Suprapubic skin (tissue), 3 donors: ENCODE data around the gene TARBP1.

Source experiments
- EP300 ChIP-seq: sonication (generic); formaldehyde crosslinking; IDR thresholded peaks from one replicate; pipeline ENCODE4 v1.6.1; 2017; ENCODE audit warnings: antibody characterized with exemption
- TF ChIP-seq, protein P1 (sequence below), 2 donors: fragments of 200-600 bp in 1 of 2; fragments of 450-650 bp in 1 of 2; sonication (generic) in 1 of 2; IDR thresholded peaks; one replicate each; pipeline ENCODE4 v1.5.1; 2016 to 2019; ENCODE audit warnings: antibody characterized with exemption in 2 of 2, mild to moderate bottlenecking in 1 of 2, moderate library complexity in 1 of 2

DNA sequence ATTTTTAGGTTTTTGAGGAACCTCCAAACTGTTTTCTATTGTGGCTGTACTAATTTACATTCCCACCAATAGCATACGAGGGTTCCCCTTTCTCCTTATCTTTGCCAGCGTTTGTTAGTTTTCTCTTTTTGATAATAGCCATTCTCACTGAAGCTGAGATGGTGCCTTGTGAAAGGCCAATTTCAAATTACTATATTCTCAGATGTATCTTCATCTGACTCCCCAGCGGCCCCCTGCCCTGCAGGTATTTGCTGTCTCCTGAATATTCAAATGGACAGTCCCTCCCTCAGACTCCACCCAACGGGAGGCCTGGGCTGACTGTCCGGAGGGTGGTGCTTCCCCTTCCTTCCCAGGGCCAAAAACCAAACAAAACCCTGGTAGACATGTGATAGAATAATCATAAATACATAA, 33.5 kb upstream of the TARBP1 start:
- TF ChIP-seq, protein P1, sequence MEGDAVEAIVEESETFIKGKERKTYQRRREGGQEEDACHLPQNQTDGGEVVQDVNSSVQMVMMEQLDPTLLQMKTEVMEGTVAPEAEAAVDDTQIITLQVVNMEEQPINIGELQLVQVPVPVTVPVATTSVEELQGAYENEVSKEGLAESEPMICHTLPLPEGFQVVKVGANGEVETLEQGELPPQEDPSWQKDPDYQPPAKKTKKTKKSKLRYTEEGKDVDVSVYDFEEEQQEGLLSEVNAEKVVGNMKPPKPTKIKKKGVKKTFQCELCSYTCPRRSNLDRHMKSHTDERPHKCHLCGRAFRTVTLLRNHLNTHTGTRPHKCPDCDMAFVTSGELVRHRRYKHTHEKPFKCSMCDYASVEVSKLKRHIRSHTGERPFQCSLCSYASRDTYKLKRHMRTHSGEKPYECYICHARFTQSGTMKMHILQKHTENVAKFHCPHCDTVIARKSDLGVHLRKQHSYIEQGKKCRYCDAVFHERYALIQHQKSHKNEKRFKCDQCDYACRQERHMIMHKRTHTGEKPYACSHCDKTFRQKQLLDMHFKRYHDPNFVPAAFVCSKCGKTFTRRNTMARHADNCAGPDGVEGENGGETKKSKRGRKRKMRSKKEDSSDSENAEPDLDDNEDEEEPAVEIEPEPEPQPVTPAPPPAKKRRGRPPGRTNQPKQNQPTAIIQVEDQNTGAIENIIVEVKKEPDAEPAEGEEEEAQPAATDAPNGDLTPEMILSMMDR (IDR thresholded peaks at IDR 0.05), result no peak
- no peak for TF ChIP-seq EP300
